AG04449 (cell line): ENCODE measurements around the gene COL6A3.

Experiments used
- CTCF ChIA-PET: fragments of 350-600 bp; formaldehyde crosslinking; extraction: SDS; loops from one replicate; lab custom pipeline; 2021; ENCODE audit warnings: antibody characterized with exemption; lab: Yijun Ruan, JAX
- POLR2A ChIA-PET: fragments of 400-600, 350-600 bp; formaldehyde crosslinking; extraction: SDS; loops from one replicate; lab custom pipeline; 2020; ENCODE audit warnings: antibody characterized with exemption, inconsistent platforms; lab: Yijun Ruan, JAX
- DNase-seq: peaks from one replicate; pipeline ENCODE4 v3.0.0-alpha.2; 2010; ENCODE audit warnings: low read depth, low spot score
- H3K4me3 ChIP-seq: 2 replicates; pipeline ENCODE4 v1.5.1; 2011; ENCODE audit warnings: low read depth, mild to moderate bottlenecking, control low read depth, low read length
- CTCF ChIP-seq: IDR thresholded peaks from one replicate; pipeline ENCODE4 v1.5.1; 2011; ENCODE audit warnings: mild to moderate bottlenecking, moderate library complexity, low read length, control low read depth, inconsistent platforms; ENCODE audit not compliant: insufficient read depth; ENCODE audit errors: missing control alignments

COL6A3 gene

GRCh38 chr2:237450583-237450982 is 36.6 kb upstream of the COL6A3 start:
- ChIA-PET CTCF (interaction anchor here (1.1 to 10.5 kb wide), 12 partner anchors 9 to 294 kb away, joined by 4 to 115 read pairs (median 20); no protein-coding TSS in a partner anchor), POLR2A (no interaction called here)
- DNase-seq, result no peak
- no peak for TF ChIP-seq CTCF
- H3K4me3 ChIP-seq, result no peak overlapping the region

- POLR2A ChIA-PET, result no interaction called here
- DNase-seq, result no peak
- TF ChIP-seq CTCF, result no peak
- CTCF ChIA-PET, result interaction anchor here (1.1 to 10.5 kb wide), 8 partner anchors 8 to 122 kb away, joined by 4 to 115 read pairs (median 28); no protein-coding TSS in a partner anchor
- no peak overlapping the region for H3K4me3 ChIP-seq
Observed at GRCh38 chr2:237450108-237450507, 36.1 kb upstream of the COL6A3 start.

- POLR2A ChIA-PET, result no interaction called here
- CTCF ChIA-PET, result interaction anchor here (1.0 to 10.5 kb wide), 10 partner anchors 7 to 123 kb away, joined by 3 to 115 read pairs (median 25); no protein-coding TSS in a partner anchor
Observed at GRCh38 chr2:237449193-237449881, 35.4 kb upstream of the COL6A3 start.

GRCh38 chr2:237448626-237449025 is 34.7 kb upstream of the COL6A3 start:
- CTCF ChIA-PET, result interaction anchor here (1.0 to 10.5 kb wide), 8 partner anchors 12 to 123 kb away, joined by 3 to 115 read pairs (median 15); no protein-coding TSS in a partner anchor
- POLR2A ChIA-PET, result no interaction called here

More at GRCh38 chr2:237449193-237449881, 35.4 kb upstream of the COL6A3 start:
- no peak overlapping the region for H3K4me3 ChIP-seq
- DNase-seq, result no peak
- TF ChIP-seq CTCF, result no peak

GRCh38 chr2:237448171-237448570 is 34.2 kb upstream of the COL6A3 start:
- H3K4me3 ChIP-seq, result no peak overlapping the region
- POLR2A ChIA-PET, result no interaction called here
- TF ChIP-seq CTCF, result no peak
- no peak for DNase-seq
- CTCF ChIA-PET, result interaction anchor here (1.5 to 10.5 kb wide), 5 partner anchors 14 to 124 kb away, joined by 3 to 115 read pairs (median 30); no protein-coding TSS in a partner anchor

More at GRCh38 chr2:237448626-237449025, 34.7 kb upstream of the COL6A3 start:
- no peak overlapping the region for H3K4me3 ChIP-seq
- DNase-seq, result no peak
- TF ChIP-seq CTCF, result no peak

- CTCF ChIA-PET, result interaction anchor here (1.5 to 10.5 kb wide), 5 partner anchors 14 to 125 kb away, joined by 3 to 115 read pairs (median 30); no protein-coding TSS in a partner anchor
Observed at GRCh38 chr2:237447496-237447895, 33.5 kb upstream of the COL6A3 start.

More at GRCh38 chr2:237447496-237447895, 33.5 kb upstream of the COL6A3 start:
- no peak for TF ChIP-seq CTCF
- no peak overlapping the region for H3K4me3 ChIP-seq
- no peak for DNase-seq
- POLR2A ChIA-PET, result no interaction called here
